H1 (cell line): ENCODE results near the gene LIN28B. TPM values are rescaled to one million over a fixed set of nuclear protein-coding genes. Genes with fewer than 3 reads are reported as not detected.

Experiments used
- CTCF ChIA-PET: fragments of 300-600 bp; sonication (Branson Sonifier 250); formaldehyde crosslinking; loops from one replicate; lab custom pipeline; 2021; ENCODE audit not compliant: partially characterized antibody; lab: Charles Lee
- POLR2A ChIA-PET: fragments of 300-600 bp; sonication (Branson Sonifier 250); formaldehyde crosslinking; loops from one replicate; lab custom pipeline; 2021; ENCODE audit warnings: inconsistent platforms; ENCODE audit not compliant: partially characterized antibody; lab: Charles Lee
- DNase-seq, 2 experiments: peaks; one replicate each; pipeline versions ENCODE4 v3.0.0 to v3.0.0-alpha.2; 2010 to 2022; ENCODE audit warnings: low spot score in 2 of 2, low read depth in 1 of 2, mixed read lengths in 1 of 2
- FAIRE-seq: peaks from 2 replicates; lab custom pipeline; 2011; peaks lifted over from hg19 to GRCh38; lab: Jason Lieb, UNC
- H2AFZ ChIP-seq: 2 replicates; pipeline ENCODE4 v1.8.1; 2012; ENCODE audit warnings: low read length, inconsistent platforms
- H2AK5ac ChIP-seq: 2 replicates; pipeline ENCODE4 v1.6.1; 2013; ENCODE audit warnings: low read depth, low read length
- H2BK120ac ChIP-seq: replicated peaks from 2 replicates; pipeline ENCODE3; 2013; ENCODE audit warnings: low read depth, low read length, inconsistent platforms
- H2BK12ac ChIP-seq: 2 replicates; pipeline ENCODE4 v1.6.1; 2013; ENCODE audit warnings: low read depth, low read length
- H2BK15ac ChIP-seq: 2 replicates; pipeline ENCODE4 v1.6.1; 2013; ENCODE audit warnings: low read length
- H2BK20ac ChIP-seq: 2 replicates; pipeline ENCODE4 v1.6.1; 2013; ENCODE audit warnings: low read length
- H2BK5ac ChIP-seq: 2 replicates; pipeline ENCODE4 v1.6.1; 2013; ENCODE audit warnings: low read depth, low read length
- H3K14ac ChIP-seq: 2 replicates; pipeline ENCODE4 v1.6.1; 2013; ENCODE audit warnings: inconsistent platforms; ENCODE audit not compliant: insufficient read length
- H3K18ac ChIP-seq: 2 replicates; pipeline ENCODE4 v1.6.1; 2013; ENCODE audit warnings: low read length; ENCODE audit errors: extremely low read depth
- H3K23ac ChIP-seq: 2 replicates; pipeline ENCODE4 v1.6.1; 2013; ENCODE audit warnings: inconsistent platforms; ENCODE audit not compliant: insufficient read length
- H3K23me2 ChIP-seq: 2 replicates; pipeline ENCODE4 v1.6.1; 2013; ENCODE audit warnings: low read depth, low read length
- H3K27ac ChIP-seq: 2 replicates; pipeline ENCODE4 v1.6.1; 2011; ENCODE audit warnings: low read depth, low read length, inconsistent platforms
- H3K27me3 ChIP-seq, 4 experiments: replicated peaks in 1 of 4; 1 replicate in 1 of 4; 2 replicates in 3 of 4; pipeline versions ENCODE4 v1.6.1 to v1.8.1; 2011 to 2013; ENCODE audit warnings: low read length in 3 of 4, mild to moderate bottlenecking in 3 of 4, inconsistent platforms in 2 of 4, mixed read lengths in 2 of 4, moderate library complexity in 1 of 4; ENCODE audit not compliant: control insufficient read depth in 3 of 4, insufficient read depth in 3 of 4; ENCODE audit errors: extremely low read depth in 1 of 4
- H3K36me3 ChIP-seq, 4 experiments: 2 replicates each; pipeline versions ENCODE4 v1.6.1 to v1.8.1; 2011 to 2013; ENCODE audit warnings: mild to moderate bottlenecking in 4 of 4, low read length in 3 of 4, moderate library complexity in 2 of 4, control low read depth in 1 of 4, inconsistent platforms in 1 of 4; ENCODE audit not compliant: insufficient read depth in 4 of 4, control insufficient read depth in 2 of 4
- H3K4ac ChIP-seq: replicated peaks from 2 replicates; pipeline ENCODE3; 2013; ENCODE audit warnings: low read length, low read depth, mixed read lengths, inconsistent platforms; ENCODE audit not compliant: insufficient read length
- H3K4me1 ChIP-seq, 4 experiments: replicated peaks in 1 of 4; 1 replicate in 1 of 4; 2 replicates in 3 of 4; pipeline versions ENCODE4 v1.6.1 to v1.8.1; 2011 to 2013; ENCODE audit warnings: low read length in 3 of 4, inconsistent platforms in 2 of 4, mixed read lengths in 1 of 4; ENCODE audit not compliant: insufficient read depth in 4 of 4, control insufficient read depth in 3 of 4
- H3K4me2 ChIP-seq, 2 experiments: 2 replicates each; pipeline versions ENCODE4 v1.6.1 to v1.8.1; 2011 to 2013; ENCODE audit warnings: low read depth in 2 of 2, low read length in 2 of 2, control low read depth in 1 of 2, inconsistent platforms in 1 of 2, mild to moderate bottlenecking in 1 of 2; ENCODE audit not compliant: insufficient read depth in 1 of 2
- H3K4me3 ChIP-seq, 4 experiments: fragments of 200-600, 300-600 bp in 1 of 4; sonication (generic), shearing (Covaris generic), sonication (Bioruptor Twin) in 1 of 4; 2 replicates each; pipeline versions ENCODE4 v1.5.1 to v1.8.1; 2011 to 2016; ENCODE audit warnings: low read length in 4 of 4, low read depth in 3 of 4, control low read depth in 2 of 4, inconsistent platforms in 2 of 4, mild to moderate bottlenecking in 2 of 4, mixed read lengths in 1 of 4, moderate library complexity in 1 of 4; ENCODE audit not compliant: insufficient read depth in 2 of 4; ENCODE audit errors: extremely low read depth in 1 of 4
- H3K56ac ChIP-seq: replicated peaks from 2 replicates; pipeline ENCODE3; 2013; ENCODE audit warnings: low read depth, mild to moderate bottlenecking, mixed read lengths, low read length, inconsistent platforms; ENCODE audit not compliant: insufficient read length
- H3K79me1 ChIP-seq: 2 replicates; pipeline ENCODE4 v1.6.1; 2013; ENCODE audit warnings: low read depth, low read length, control low read depth
- H3K79me2 ChIP-seq, 2 experiments: 2 replicates each; pipeline versions ENCODE4 v1.6.1 to v1.8.1; 2012 to 2013; ENCODE audit warnings: low read length in 2 of 2, mild to moderate bottlenecking in 2 of 2, inconsistent platforms in 1 of 2; ENCODE audit not compliant: insufficient read depth in 2 of 2, control insufficient read depth in 1 of 2
- H3K9ac ChIP-seq, 4 experiments: replicated peaks in 1 of 4; 1 replicate in 1 of 4; 2 replicates in 3 of 4; pipeline versions ENCODE4 v1.6.1 to v1.8.1; 2011 to 2013; ENCODE audit warnings: low read depth in 3 of 4, low read length in 3 of 4, control low read depth in 2 of 4, mild to moderate bottlenecking in 2 of 4, moderate library complexity in 2 of 4, inconsistent platforms in 1 of 4; ENCODE audit errors: extremely low read depth in 1 of 4
- H3K9me3 ChIP-seq, 2 experiments: 2 replicates each; pipeline versions ENCODE4 v1.6.1 to v1.8.1; 2012 to 2013; ENCODE audit warnings: mild to moderate bottlenecking in 2 of 2, moderate library complexity in 2 of 2, control low read depth in 1 of 2, inconsistent platforms in 1 of 2, low read depth in 1 of 2, low read length in 1 of 2, mixed read lengths in 1 of 2; ENCODE audit not compliant: insufficient read depth in 2 of 2
- H4K20me1 ChIP-seq, 2 experiments: replicated peaks in 1 of 2; 2 replicates each; pipeline versions ENCODE3 to v1.8.1; 2011 to 2013; ENCODE audit warnings: inconsistent platforms in 2 of 2, low read length in 2 of 2, mild to moderate bottlenecking in 1 of 2; ENCODE audit not compliant: insufficient read depth in 2 of 2, control insufficient read depth in 1 of 2
- H4K5ac ChIP-seq: 2 replicates; pipeline ENCODE4 v1.6.1; 2013; ENCODE audit warnings: low read length, low read depth, mixed read lengths, inconsistent platforms; ENCODE audit not compliant: insufficient read length
- H4K8ac ChIP-seq: 2 replicates; pipeline ENCODE4 v1.8.0; 2013; ENCODE audit warnings: mild to moderate bottlenecking, moderate library complexity, low read length, inconsistent platforms; ENCODE audit not compliant: insufficient read depth; ENCODE audit errors: extremely low read depth
- H4K91ac ChIP-seq: replicated peaks from 2 replicates; pipeline ENCODE3; 2013; ENCODE audit warnings: low read length, mixed read lengths, inconsistent platforms; ENCODE audit not compliant: insufficient read length
- BCL11A ChIP-seq, 2 experiments: IDR thresholded peaks; one replicate each; pipeline ENCODE4 v1.6.1; 2011; ENCODE audit warnings: low read depth in 2 of 2, low read length in 2 of 2, mild to moderate bottlenecking in 2 of 2
- CREB1 ChIP-seq: IDR thresholded peaks from 2 replicates; pipeline ENCODE4 v1.6.1; 2012; ENCODE audit warnings: inconsistent platforms
- GTF2F1 ChIP-seq: IDR thresholded peaks from 2 replicates; pipeline ENCODE4 v1.6.1; 2012; ENCODE audit warnings: low read depth, low read length, improper control_type of control experiment, borderline replicate concordance
- HDAC2 ChIP-seq, 2 experiments: fragments of 300-600 bp in 1 of 2; sonication (generic) in 1 of 2; IDR thresholded peaks; 2 replicates each; pipeline ENCODE4 v1.6.1; 2011 to 2012; ENCODE audit warnings: low read depth in 2 of 2, low read length in 2 of 2, mild to moderate bottlenecking in 2 of 2, moderate library complexity in 2 of 2, borderline replicate concordance in 1 of 2, inconsistent platforms in 1 of 2
- SIX5 ChIP-seq: IDR thresholded peaks from 2 replicates; pipeline ENCODE4 v1.6.1; 2011; ENCODE audit warnings: mild to moderate bottlenecking, low read depth, low read length
- WGBS, 2 experiments: shearing (Covaris generic) in 1 of 2; methylation state at CpG; one replicate each; pipeline versions ENCODE4 v1.1.6 to v1.1.7; 2013 to 2015; ENCODE audit warnings: low lambda C conversion rate in 2 of 2, mixed read lengths in 2 of 2, inconsistent platforms in 1 of 2, low coverage in 1 of 2, missing lambda C conversion rate in 1 of 2; ENCODE audit not compliant: insufficient replicate concordance in 2 of 2, insufficient coverage in 1 of 2, insufficient read length in 1 of 2; ENCODE audit errors: extremely low coverage in 1 of 2, missing lambda C conversion rate in 1 of 2; 5-methylcytosine and 5-hydroxymethylcytosine counted together
- polyA plus RNA-seq, 7 experiments: library from polyadenylated mRNA; depleted of rRNA in 3 of 7; stranded (reverse) in 5 of 7; unstranded in 2 of 7; fragments of >200 nt in 5 of 7; fragments of 200-250 nt in 2 of 7; gene quantifications; 1 replicate in 5 of 7; 2 replicates in 1 of 7; 4 replicates in 1 of 7; pipeline versions ENCODE4 v1.2.1 to v1.2.3, GENCODE V29; 2011 to 2013; ENCODE audit warnings: missing spikeins in 2 of 7, mixed read lengths in 2 of 7
- total RNA-seq: library from RNA; stranded (reverse); fragmentation: NEBNext Ultra II Directional; extraction: Animal tissue kit (Norgen Biotek cat#: 25700); gene quantifications from 2 replicates; pipeline ENCODE4 v1.2.1, GENCODE V29; 2021

Gene LIN28B
- total and polyA plus RNA-seq, 2 of the 8 experiments (the other 6 are each of a cell fraction or from before 2014, with no cell fraction given), result 27.4 to 94.7 TPM

DNA sequence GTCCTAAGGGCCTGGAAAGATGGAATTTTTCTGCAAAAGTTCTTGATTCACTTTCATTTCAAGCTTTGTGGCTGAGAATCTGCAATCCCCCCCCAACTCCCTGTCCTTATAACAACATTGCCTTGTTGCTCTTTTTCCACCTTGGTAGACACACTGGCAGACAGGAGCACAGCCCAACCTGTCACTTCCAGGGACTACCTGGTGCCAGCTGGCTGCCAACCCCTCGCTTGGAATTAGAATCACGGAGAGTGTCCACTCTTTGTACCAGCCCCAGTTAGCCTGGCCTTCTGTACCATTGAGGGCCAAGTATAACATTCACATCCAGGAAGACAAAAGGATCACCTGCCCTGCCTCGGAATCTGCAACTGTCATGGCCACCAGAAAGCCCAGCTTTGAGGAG is 148.2 kb downstream of the LIN28B start:
- WGBS, 2 experiments, result 90% methylated on average over 3 of the region's 3 CpGs; no CpG with 5 or more reads in 1 of the 2 experiments
- no peak overlapping the region for H4K5ac ChIP-seq
- H3K18ac ChIP-seq, result no peak overlapping the region
- DNase-seq, result no peak
- no peak overlapping the region for H3K23ac ChIP-seq
- no peaks in the 10 kb centered on the region for H3K4me1 ChIP-seq
- H3K79me1 ChIP-seq, result no peaks in the 10 kb centered on the region
- H3K9me3 ChIP-seq, result no peaks in the 10 kb centered on the region
- ChIA-PET POLR2A (no interaction called here), CTCF (interaction anchor here (0.7 to 2.3 kb wide), 4 partner anchors 9 to 32 kb away, joined by 3 to 11 read pairs (median 4); a partner anchor contains a TSS)
- TF ChIP-seq HDAC2 (IDR thresholded peaks at IDR 0.05; ENCODE audit: borderline replicate concordance in 1 of 2, low read depth in 2 of 2, low read length in 2 of 2) (no peak), CREB1 (no peak), BCL11A (IDR thresholded peaks at IDR 0.05; ENCODE audit: low read depth in 2 of 2, low read length in 2 of 2) (no peak), GTF2F1 (no peak), SIX5 (no peak)
- H3K36me3 ChIP-seq, result no peaks in the 10 kb centered on the region
- no peaks in the 10 kb centered on the region for H3K27me3 ChIP-seq
- H3K4me3 ChIP-seq, result no peak overlapping the region
- H2BK12ac ChIP-seq, result no peak overlapping the region
- FAIRE-seq, result no peak
- H3K27ac ChIP-seq, result no peak overlapping the region
- H2AFZ ChIP-seq, result no peak overlapping the region
- H3K14ac ChIP-seq, result no peak overlapping the region
- H4K91ac ChIP-seq, result no peak overlapping the region
- H2BK5ac ChIP-seq, result no peak overlapping the region
- no peak overlapping the region for H3K4ac ChIP-seq
- no peak overlapping the region for H4K8ac ChIP-seq
- no peaks in the 10 kb centered on the region for H3K79me2 ChIP-seq
- H2BK20ac ChIP-seq, result no peak overlapping the region
- H3K4me2 ChIP-seq, result no peak overlapping the region
- no peak overlapping the region for H3K56ac ChIP-seq
- H2AK5ac ChIP-seq, result no peak overlapping the region
- H3K23me2 ChIP-seq, result no peaks in the 10 kb centered on the region
- no peak overlapping the region for H2BK15ac ChIP-seq
- no peak overlapping the region for H3K9ac ChIP-seq
- H4K20me1 ChIP-seq, result no peaks in the 10 kb centered on the region
- no peak overlapping the region for H2BK120ac ChIP-seq
